Endothelial cell of umbilical vein (primary cell): ENCODE measurements around the gene HBEGF. TPM values are rescaled to one million over a fixed set of nuclear protein-coding genes. Genes with fewer than 3 reads are reported as not detected.

Source experiments
- BruUV-seq: library from RNA; stranded (reverse); fragments of 400-500 nt; replicated peaks from 2 replicates; lab custom pipeline; 2021; lab: Mats Ljungman, UMichigan
- CTCF ChIA-PET: fragments of 300-600, 350-600 bp; sonication (Branson Sonifier 250); formaldehyde crosslinking; loops from one replicate; lab custom pipeline; 2021; ENCODE audit warnings: antibody characterized with exemption, inconsistent platforms; lab: Charles Lee
- POLR2A ChIA-PET: fragments of 300-600, 350-600 bp; sonication (Branson Sonifier 250); formaldehyde crosslinking; loops from one replicate; lab custom pipeline; 2021; ENCODE audit warnings: antibody characterized with exemption, inconsistent platforms; lab: Charles Lee
- DNase-seq: peaks from one replicate; pipeline ENCODE4 v3.0.0-alpha.2; 2011; ENCODE audit warnings: low read depth, low spot score
- FAIRE-seq: peaks from 2 replicates; lab custom pipeline; 2011; peaks lifted over from hg19 to GRCh38; lab: Jason Lieb, UNC
- H2AFZ ChIP-seq: 2 replicates; pipeline ENCODE4 v1.6.0; 2012; ENCODE audit warnings: low read depth, low read length, control low read depth, inconsistent platforms
- H3K27ac ChIP-seq: 2 replicates; pipeline ENCODE4 v1.5.1; 2011; ENCODE audit warnings: low read depth, mild to moderate bottlenecking, control low read depth, low read length, moderate library complexity; ENCODE audit not compliant: insufficient read depth
- H3K27me3 ChIP-seq, 2 experiments: 2 replicates each; pipeline versions ENCODE4 v1.6.0 to v1.6.1; 2011; ENCODE audit warnings: low read length in 2 of 2, mixed read lengths in 1 of 2; ENCODE audit not compliant: control insufficient read depth in 2 of 2, insufficient read depth in 2 of 2
- H3K36me3 ChIP-seq, 2 experiments: 2 replicates in 1 of 2; 3 replicates in 1 of 2; pipeline ENCODE4 v1.5.1; 2011; ENCODE audit warnings: low read length in 2 of 2, mild to moderate bottlenecking in 1 of 2, moderate library complexity in 1 of 2; ENCODE audit not compliant: control insufficient read depth in 2 of 2, insufficient read depth in 2 of 2; ENCODE audit errors: extremely low read depth in 1 of 2
- H3K4me1 ChIP-seq: 3 replicates; pipeline ENCODE4 v1.5.1; 2011; ENCODE audit warnings: mild to moderate bottlenecking, low read length; ENCODE audit not compliant: control insufficient read depth, insufficient read depth; ENCODE audit errors: extremely low read depth
- H3K4me2 ChIP-seq: 2 replicates; pipeline ENCODE4 v1.6.1; 2011; ENCODE audit warnings: low read length, control low read depth, mixed read lengths; ENCODE audit not compliant: insufficient read depth
- H3K4me3 ChIP-seq, 3 experiments: fragments of 200-600 bp in 1 of 3; sonication (generic), shearing (Covaris generic) in 1 of 3; replicated peaks in 1 of 3; 2 replicates each; pipeline ENCODE4 v1.5.1; 2011 to 2016; ENCODE audit warnings: control low read depth in 3 of 3, low read length in 3 of 3, mild to moderate bottlenecking in 2 of 3, inconsistent platforms in 1 of 3, low read depth in 1 of 3, moderate library complexity in 1 of 3; ENCODE audit not compliant: insufficient read depth in 1 of 3
- H3K79me2 ChIP-seq: 2 replicates; pipeline ENCODE4 v1.6.0; 2012; ENCODE audit warnings: low read length, inconsistent platforms; ENCODE audit not compliant: control insufficient read depth, insufficient read depth
- H3K9ac ChIP-seq: replicated peaks from 2 replicates; pipeline ENCODE3; 2011; ENCODE audit warnings: low read length, control low read depth; ENCODE audit not compliant: insufficient read depth; ENCODE audit errors: extremely low read depth
- H3K9me1 ChIP-seq: replicated peaks from 3 replicates; pipeline ENCODE4 v1.6.0; 2011; ENCODE audit warnings: mild to moderate bottlenecking, low read length; ENCODE audit not compliant: control insufficient read depth, insufficient read depth; ENCODE audit errors: extremely low read depth
- H3K9me3 ChIP-seq: replicated peaks from 2 replicates; pipeline ENCODE4 v1.5.1; 2012; ENCODE audit warnings: low read length, inconsistent platforms; ENCODE audit not compliant: control insufficient read depth, insufficient read depth
- H4K20me1 ChIP-seq: replicated peaks from 2 replicates; pipeline ENCODE3; 2011; ENCODE audit warnings: mild to moderate bottlenecking, low read length; ENCODE audit not compliant: control insufficient read depth, insufficient read depth; ENCODE audit errors: extremely low read depth
- EZH2 ChIP-seq: IDR thresholded peaks from 2 replicates; pipeline ENCODE4 v1.6.1; 2012; ENCODE audit warnings: borderline replicate concordance, low read depth, mild to moderate bottlenecking, moderate library complexity, low read length, inconsistent platforms; ENCODE audit not compliant: severe bottlenecking
- FOS ChIP-seq: IDR thresholded peaks from 2 replicates; pipeline ENCODE4 v1.6.1; 2011; ENCODE audit warnings: mild to moderate bottlenecking, low read length, moderate library complexity, borderline replicate concordance; ENCODE audit not compliant: insufficient read depth
- GATA2 ChIP-seq: IDR thresholded peaks from 2 replicates; pipeline ENCODE4 v1.7.0; 2011; ENCODE audit warnings: low read depth, mild to moderate bottlenecking, moderate library complexity, mixed read lengths, low read length; ENCODE audit not compliant: insufficient read length, insufficient read depth
- JUN ChIP-seq: IDR thresholded peaks from 2 replicates; pipeline ENCODE4 v1.6.1; 2011; ENCODE audit warnings: borderline replicate concordance, low read depth; ENCODE audit not compliant: insufficient read length, insufficient read depth
- MYC ChIP-seq: IDR thresholded peaks from one replicate; pipeline ENCODE4 v1.6.1; 2011; ENCODE audit warnings: mild to moderate bottlenecking, low read depth, low read length
- POLR2A ChIP-seq: IDR thresholded peaks from 2 replicates; pipeline ENCODE4 v1.6.1; 2012; ENCODE audit warnings: low read depth, mild to moderate bottlenecking, control low read depth, low read length
- POLR2AphosphoS5 ChIP-seq: IDR thresholded peaks from 2 replicates; pipeline ENCODE4 v1.6.1; 2012; ENCODE audit warnings: low read depth, mild to moderate bottlenecking, control low read depth, low read length, moderate library complexity; ENCODE audit not compliant: insufficient read depth
- dilution Hi-C: fragments of 300-500 bp; cut with MboI; formaldehyde crosslinking; loops from one replicate; pipeline ENCODE4 v1.15.0; 2019; ENCODE audit warnings: low sequenced_read_pairs; ENCODE audit not compliant: extremely low pct_ligation_motif_present
- intact Hi-C: fragments of 100-400 bp; cut with micrococcal nuclease; formaldehyde crosslinking; loops from one replicate; pipeline ENCODE4 v1.10.0; 2022
- polyA plus RNA-seq, 4 experiments: library from polyadenylated mRNA; depleted of rRNA in 3 of 4; stranded (reverse) in 3 of 4; unstranded in 1 of 4; fragments of >200 nt; gene quantifications; 2 replicates each; pipeline versions ENCODE4 v1.2.1 to v1.2.3, GENCODE V29; 2011 to 2012; ENCODE audit warnings: missing spikeins in 1 of 4
- total RNA-seq: library from RNA; stranded (reverse); gene quantifications from 2 replicates; pipeline ENCODE4 v1.2.3, GENCODE V29; 2021
- TF ChIP-seq, protein P1 (sequence below): IDR thresholded peaks from 2 replicates; pipeline ENCODE4 v1.6.1; 2011; ENCODE audit not compliant: insufficient read depth, insufficient read length
- TF ChIP-seq, protein P2 (sequence below), 2 donors: IDR thresholded peaks; 1 replicate in 1 of 2; 2 replicates in 1 of 2; pipeline ENCODE4 v1.5.1; 2011; ENCODE audit warnings: low read length in 2 of 2, mild to moderate bottlenecking in 2 of 2, moderate library complexity in 2 of 2, control low read depth in 1 of 2, inconsistent platforms in 1 of 2, low read depth in 1 of 2; ENCODE audit not compliant: insufficient read depth in 1 of 2; ENCODE audit errors: extremely low read depth in 1 of 2

Gene HBEGF
- total and polyA plus RNA-seq, 2 donors (not counting 3 experiments of a cell fraction or from before 2014, with no cell fraction given), result 33.2 to 79.8 TPM

DNA sequence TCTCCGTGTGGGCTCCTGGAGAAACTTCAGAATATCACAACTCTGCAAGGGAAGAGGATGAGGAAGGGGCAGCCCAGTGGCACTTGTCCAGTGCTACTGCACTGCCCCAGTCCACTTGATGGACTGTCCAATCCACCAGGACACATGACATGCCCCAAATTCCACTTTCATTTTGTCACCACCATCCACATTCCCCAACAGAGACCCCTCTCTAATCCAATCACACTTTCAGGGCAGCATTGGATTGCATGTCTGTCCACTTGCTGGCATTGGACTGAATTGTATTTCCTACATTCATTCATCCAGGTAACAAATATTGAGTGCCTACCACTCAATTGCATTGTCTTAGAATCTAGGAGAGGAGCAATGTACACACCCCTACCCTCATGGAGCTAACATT, 14.8 kb downstream of the HBEGF start:
- peaks cover 12% of the 10 kb centered on the region for H3K79me2 ChIP-seq
- FAIRE-seq (no peak), DNase-seq (no peak)
- H3K9ac ChIP-seq, result no peak overlapping the region
- peaks cover 27 to 37% of the 10 kb centered on the region in 2 experiments for H3K36me3 ChIP-seq
- no peak overlapping the region for H3K4me3 ChIP-seq
- BruUV-seq, result no TSS peak
- H3K27me3 ChIP-seq, result no peaks in the 10 kb centered on the region
- CTCF ChIA-PET, result interaction anchor here (1.5 to 3.2 kb wide), 2 partner anchors 14 to 20 kb away, joined by 7 to 13 read pairs; partner anchors contain the start of gene HBEGF
- no peaks in the 10 kb centered on the region for H3K9me1 ChIP-seq
- no peak for TF ChIP-seq POLR2AphosphoS5
- no peak for TF ChIP-seq EZH2
- no peak for TF ChIP-seq POLR2A
- no peak for TF ChIP-seq GATA2
- no peak for TF ChIP-seq MYC
- no peak for TF ChIP-seq FOS
- TF ChIP-seq, protein P1, sequence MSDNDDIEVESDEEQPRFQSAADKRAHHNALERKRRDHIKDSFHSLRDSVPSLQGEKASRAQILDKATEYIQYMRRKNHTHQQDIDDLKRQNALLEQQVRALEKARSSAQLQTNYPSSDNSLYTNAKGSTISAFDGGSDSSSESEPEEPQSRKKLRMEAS, result no peak
- TF ChIP-seq, protein P2, sequence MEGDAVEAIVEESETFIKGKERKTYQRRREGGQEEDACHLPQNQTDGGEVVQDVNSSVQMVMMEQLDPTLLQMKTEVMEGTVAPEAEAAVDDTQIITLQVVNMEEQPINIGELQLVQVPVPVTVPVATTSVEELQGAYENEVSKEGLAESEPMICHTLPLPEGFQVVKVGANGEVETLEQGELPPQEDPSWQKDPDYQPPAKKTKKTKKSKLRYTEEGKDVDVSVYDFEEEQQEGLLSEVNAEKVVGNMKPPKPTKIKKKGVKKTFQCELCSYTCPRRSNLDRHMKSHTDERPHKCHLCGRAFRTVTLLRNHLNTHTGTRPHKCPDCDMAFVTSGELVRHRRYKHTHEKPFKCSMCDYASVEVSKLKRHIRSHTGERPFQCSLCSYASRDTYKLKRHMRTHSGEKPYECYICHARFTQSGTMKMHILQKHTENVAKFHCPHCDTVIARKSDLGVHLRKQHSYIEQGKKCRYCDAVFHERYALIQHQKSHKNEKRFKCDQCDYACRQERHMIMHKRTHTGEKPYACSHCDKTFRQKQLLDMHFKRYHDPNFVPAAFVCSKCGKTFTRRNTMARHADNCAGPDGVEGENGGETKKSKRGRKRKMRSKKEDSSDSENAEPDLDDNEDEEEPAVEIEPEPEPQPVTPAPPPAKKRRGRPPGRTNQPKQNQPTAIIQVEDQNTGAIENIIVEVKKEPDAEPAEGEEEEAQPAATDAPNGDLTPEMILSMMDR (IDR thresholded peaks at IDR 0.05; ENCODE audit: extremely low read depth in 1 of 2, insufficient read depth in 1 of 2, low read depth in 1 of 2, low read length in 2 of 2), result no peak
- TF ChIP-seq JUN, result no peak
- H4K20me1 ChIP-seq, result no peaks in the 10 kb centered on the region
- H3K9me3 ChIP-seq, result no peaks in the 10 kb centered on the region
- POLR2A ChIA-PET, result no interaction called here
- dilution Hi-C loops (no loop called here), intact Hi-C loops (no loop called here)
- H3K4me1 ChIP-seq, result peaks cover 28% of the 10 kb centered on the region
- no peak overlapping the region for H2AFZ ChIP-seq
- H3K4me2 ChIP-seq, result no peak overlapping the region
- no peak overlapping the region for H3K27ac ChIP-seq
